SK-N-SH (cell line): ENCODE data around the gene ZNF44.

Experiments
- CTCF ChIP-seq: fragments of 200-600 bp; sonication (generic); IDR thresholded peaks from 2 replicates; pipeline ENCODE4 v1.6.1; 2017; ENCODE audit warnings: antibody characterized with exemption, mild to moderate bottlenecking, moderate library complexity
- NRF1 ChIP-seq: IDR thresholded peaks from 2 replicates; pipeline ENCODE4 v1.6.1; 2012; ENCODE audit warnings: low read depth, mild to moderate bottlenecking, low read length
- TCF12 ChIP-seq: IDR thresholded peaks from 2 replicates; pipeline ENCODE4 v1.4.0; 2012
- USF1 ChIP-seq: IDR thresholded peaks from 2 replicates; pipeline ENCODE4 v1.4.0; 2012; ENCODE audit warnings: low read depth, borderline replicate concordance

GRCh38 chr19:12318782-12319413 is 24.2 kb upstream of the ZNF44 start:
- TF ChIP-seq CTCF = no peak
- TF ChIP-seq TCF12 = no peak
- TF ChIP-seq USF1 = no peak
- TF ChIP-seq NRF1 = no peak
